B cell (primary cell): ENCODE measurements around the gene RC3H2. TPM values are rescaled to one million over a fixed set of nuclear protein-coding genes. Genes with fewer than 3 reads are reported as not detected.

Experiments
- ATAC-seq: fragments of 200-7000 bp; cut with Tn5 transposase; one replicate; pipeline ENCODE4 v1.10.0; 2021; ENCODE audit warnings: low read depth, mild to moderate bottlenecking, moderate number of reproducible peaks, moderate library complexity
- CTCF ChIA-PET: fragments of 350-600 bp; sonication (Branson Sonifier 250); formaldehyde crosslinking; loops from one replicate; lab custom pipeline; 2021; ENCODE audit warnings: antibody characterized with exemption, inconsistent platforms; lab: Charles Lee
- POLR2A ChIA-PET: fragments of 350-600 bp; sonication (Branson Sonifier 250); formaldehyde crosslinking; loops from one replicate; lab custom pipeline; 2021; ENCODE audit warnings: antibody characterized with exemption; lab: Charles Lee
- DNase-seq: peaks from one replicate; pipeline ENCODE4 v3.0.0; 2013
- H2AFZ ChIP-seq: 2 replicates; pipeline ENCODE4 v1.6.1; 2012; ENCODE audit warnings: mild to moderate bottlenecking, low read depth, low read length; ENCODE audit not compliant: insufficient read depth, poor library complexity, severe bottlenecking
- H3K27ac ChIP-seq, 2 donors: 1 replicate in 1 of 2; 2 replicates in 1 of 2; pipeline ENCODE4 v1.5.1; 2012 to 2013; ENCODE audit warnings: low read length in 2 of 2, mild to moderate bottlenecking in 2 of 2, moderate library complexity in 1 of 2
- H3K27me3 ChIP-seq, 4 experiments: fragments of 200-600 bp in 1 of 4; sonication (generic) in 1 of 4; replicated peaks in 1 of 4; 1 replicate in 2 of 4; 2 replicates in 2 of 4; pipeline versions ENCODE4 v1.6.1 to v1.7.0; 2013 to 2016; ENCODE audit warnings: low read length in 3 of 4, mild to moderate bottlenecking in 2 of 4, mixed read lengths in 1 of 4, moderate library complexity in 1 of 4; ENCODE audit not compliant: insufficient read depth in 4 of 4, control insufficient read depth in 3 of 4; ENCODE audit errors: control extremely low read depth in 1 of 4
- H3K36me3 ChIP-seq, 2 experiments: replicated peaks in 1 of 2; 1 replicate in 1 of 2; 2 replicates in 1 of 2; pipeline versions ENCODE4 v1.6.1 to v1.7.1; 2013; ENCODE audit warnings: low read length in 1 of 2; ENCODE audit not compliant: insufficient read depth in 2 of 2, control insufficient read depth in 1 of 2; ENCODE audit errors: control extremely low read depth in 1 of 2, extremely low read depth in 1 of 2
- H3K4me1 ChIP-seq, 2 donors: fragments of 200-600 bp in 1 of 2; sonication (generic) in 1 of 2; 1 replicate in 1 of 2; 2 replicates in 1 of 2; pipeline versions ENCODE4 v1.5.1 to v1.6.1; 2013 to 2017; ENCODE audit warnings: low read length in 2 of 2; ENCODE audit not compliant: control insufficient read depth in 2 of 2, insufficient read depth in 2 of 2
- H3K4me2 ChIP-seq: replicated peaks from 2 replicates; pipeline ENCODE3; 2012; ENCODE audit warnings: mild to moderate bottlenecking, low read depth, low read length; ENCODE audit not compliant: poor library complexity, severe bottlenecking
- H3K4me3 ChIP-seq, 5 experiments: fragments of 200-600 bp in 1 of 5; sonication (generic) in 1 of 5; 1 replicate in 3 of 5; 2 replicates in 2 of 5; pipeline versions ENCODE4 v1.5.1 to v1.7.0; 2011 to 2016; ENCODE audit warnings: low read length in 4 of 5, mild to moderate bottlenecking in 4 of 5, low read depth in 2 of 5, control low read depth in 1 of 5, moderate library complexity in 1 of 5; ENCODE audit not compliant: insufficient read depth in 1 of 5; ENCODE audit errors: control extremely low read depth in 1 of 5, extremely low read depth in 1 of 5
- H3K79me2 ChIP-seq: fragments of 200-600 bp; sonication (generic); one replicate; pipeline ENCODE4 v1.6.0; 2016; ENCODE audit warnings: low read length; ENCODE audit not compliant: control insufficient read depth, insufficient read depth
- H3K9ac ChIP-seq: fragments of 200-600 bp; sonication (generic); 2 replicates; pipeline ENCODE4 v1.6.1; 2017; ENCODE audit warnings: mild to moderate bottlenecking, low read length, moderate library complexity
- H3K9me3 ChIP-seq, 3 donors: one replicate each; pipeline versions ENCODE4 v1.6.1 to v1.7.1; 2013; ENCODE audit warnings: low read length in 2 of 3; ENCODE audit not compliant: control insufficient read depth in 2 of 3, insufficient read depth in 1 of 3; ENCODE audit errors: control extremely low read depth in 1 of 3
- H4K20me1 ChIP-seq: 2 replicates; pipeline ENCODE4 v1.6.0; 2012; ENCODE audit warnings: mild to moderate bottlenecking, low read length; ENCODE audit not compliant: insufficient read depth, control insufficient read depth, poor library complexity, severe bottlenecking
- H3K27ac Mint-ChIP-seq: one replicate; pipeline ENCODE4 v1.8.0; 2021; ENCODE audit warnings: mixed read lengths
- H3K27me3 Mint-ChIP-seq: one replicate; pipeline ENCODE4 v1.8.0; 2021; ENCODE audit warnings: mixed read lengths
- H3K4me1 Mint-ChIP-seq: one replicate; pipeline ENCODE4 v1.8.0; 2021; ENCODE audit warnings: mixed read lengths
- H3K4me3 Mint-ChIP-seq: one replicate; pipeline ENCODE4 v1.8.0; 2021; ENCODE audit warnings: mixed read lengths
- H3K9me3 Mint-ChIP-seq: one replicate; pipeline ENCODE4 v1.8.0; 2022; ENCODE audit warnings: mixed read lengths; ENCODE audit not compliant: insufficient read depth
- EZH2 ChIP-seq: IDR thresholded peaks from 2 replicates; pipeline ENCODE4 v1.6.1; 2012; ENCODE audit warnings: borderline replicate concordance, low read depth, mild to moderate bottlenecking, moderate library complexity, low read length; ENCODE audit not compliant: insufficient read depth, poor library complexity, severe bottlenecking
- WGBS: methylation state at CpG from one replicate; pipeline ENCODE4 v1.1.5; 2013; ENCODE audit warnings: missing lambda C conversion rate; ENCODE audit not compliant: insufficient coverage; 5-methylcytosine and 5-hydroxymethylcytosine counted together
- intact Hi-C: fragments of 100-400 bp; cut with micrococcal nuclease; formaldehyde crosslinking; loops from one replicate; pipeline ENCODE4 v1.10.0; 2022
- polyA plus RNA-seq: library from polyadenylated mRNA; depleted of rRNA; stranded (reverse); fragments of >200 nt; gene quantifications from 2 replicates; pipeline ENCODE4 v1.2.3, GENCODE V29; 2012
- total RNA-seq, 2 donors: library from RNA; stranded (reverse); fragments of 120-200 nt in 1 of 2; gene quantifications; 1 replicate in 1 of 2; 2 replicates in 1 of 2; pipeline versions ENCODE4 v1.2.3 to v1.2.4, GENCODE V29; 2013 to 2022
- TF ChIP-seq, protein P1 (sequence below): fragments of 200-600 bp; IDR thresholded peaks from one replicate; pipeline ENCODE4 v1.8.0; 2022; ENCODE audit warnings: antibody characterized with exemption, mild to moderate bottlenecking

The RC3H2 gene
- total and polyA plus RNA-seq, 2 donors (not counting 1 experiment from before 2014, with no cell fraction given) = 17.2 to 74.4 TPM

DNA sequence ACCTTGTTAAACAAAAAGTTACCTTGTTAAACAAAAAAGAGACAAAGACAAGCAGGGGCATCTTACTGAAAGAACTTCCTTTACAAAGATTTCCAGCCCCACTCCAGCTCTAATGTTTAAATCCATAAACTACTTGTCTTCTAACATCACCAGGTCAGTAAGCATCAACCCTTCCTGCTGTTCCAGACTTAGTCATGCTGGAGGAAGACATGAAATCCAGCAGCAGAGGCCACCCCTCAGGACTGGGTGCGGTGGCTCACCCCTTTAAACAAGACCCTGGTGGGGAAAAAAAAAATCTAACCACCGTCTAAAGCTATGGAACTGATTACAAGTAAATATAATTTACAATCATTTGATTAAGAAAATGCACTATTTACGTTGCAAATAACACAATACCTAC is 85.8 kb downstream of the RC3H2 start:
- Mint-ChIP-seq H3K4me1 (peaks cover 35% of the 10 kb centered on the region), H3K27ac (no peak overlapping the region), H3K9me3 (no peaks in the 10 kb centered on the region), H3K27me3 (no peaks in the 10 kb centered on the region), H3K4me3 (no peak overlapping the region)
- Histone ChIP-seq H4K20me1 (no peaks in the 10 kb centered on the region), H3K36me3 (peaks cover 3 to 35% of the 10 kb centered on the region in 2 experiments), H3K4me2 (no peak overlapping the region), H3K4me3 (no peak overlapping the region), H3K79me2 (peaks cover 3% of the 10 kb centered on the region), H3K4me1 (peaks cover 24 to 28% of the 10 kb centered on the region in 2 donors), H3K27me3 (no peaks in the 10 kb centered on the region), H3K9ac (no peak overlapping the region), H3K9me3 (no peaks in the 10 kb centered on the region), H3K27ac (no peak overlapping the region), H2AFZ (no peak overlapping the region)
- TF ChIP-seq, protein P1, sequence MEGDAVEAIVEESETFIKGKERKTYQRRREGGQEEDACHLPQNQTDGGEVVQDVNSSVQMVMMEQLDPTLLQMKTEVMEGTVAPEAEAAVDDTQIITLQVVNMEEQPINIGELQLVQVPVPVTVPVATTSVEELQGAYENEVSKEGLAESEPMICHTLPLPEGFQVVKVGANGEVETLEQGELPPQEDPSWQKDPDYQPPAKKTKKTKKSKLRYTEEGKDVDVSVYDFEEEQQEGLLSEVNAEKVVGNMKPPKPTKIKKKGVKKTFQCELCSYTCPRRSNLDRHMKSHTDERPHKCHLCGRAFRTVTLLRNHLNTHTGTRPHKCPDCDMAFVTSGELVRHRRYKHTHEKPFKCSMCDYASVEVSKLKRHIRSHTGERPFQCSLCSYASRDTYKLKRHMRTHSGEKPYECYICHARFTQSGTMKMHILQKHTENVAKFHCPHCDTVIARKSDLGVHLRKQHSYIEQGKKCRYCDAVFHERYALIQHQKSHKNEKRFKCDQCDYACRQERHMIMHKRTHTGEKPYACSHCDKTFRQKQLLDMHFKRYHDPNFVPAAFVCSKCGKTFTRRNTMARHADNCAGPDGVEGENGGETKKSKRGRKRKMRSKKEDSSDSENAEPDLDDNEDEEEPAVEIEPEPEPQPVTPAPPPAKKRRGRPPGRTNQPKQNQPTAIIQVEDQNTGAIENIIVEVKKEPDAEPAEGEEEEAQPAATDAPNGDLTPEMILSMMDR = no peak
- TF ChIP-seq EZH2 = no peak
- DNase-seq (no peak), ATAC-seq (no peak)
- ChIA-PET CTCF (interaction anchor here (1.3 kb wide), 1 partner anchor 721 kb away, joined by 3 read pairs; no protein-coding TSS in a partner anchor), POLR2A (no interaction called here)
- WGBS = no CpG with 5 or more reads among the region's 3 CpGs
- intact Hi-C loops = no loop called here

DNA sequence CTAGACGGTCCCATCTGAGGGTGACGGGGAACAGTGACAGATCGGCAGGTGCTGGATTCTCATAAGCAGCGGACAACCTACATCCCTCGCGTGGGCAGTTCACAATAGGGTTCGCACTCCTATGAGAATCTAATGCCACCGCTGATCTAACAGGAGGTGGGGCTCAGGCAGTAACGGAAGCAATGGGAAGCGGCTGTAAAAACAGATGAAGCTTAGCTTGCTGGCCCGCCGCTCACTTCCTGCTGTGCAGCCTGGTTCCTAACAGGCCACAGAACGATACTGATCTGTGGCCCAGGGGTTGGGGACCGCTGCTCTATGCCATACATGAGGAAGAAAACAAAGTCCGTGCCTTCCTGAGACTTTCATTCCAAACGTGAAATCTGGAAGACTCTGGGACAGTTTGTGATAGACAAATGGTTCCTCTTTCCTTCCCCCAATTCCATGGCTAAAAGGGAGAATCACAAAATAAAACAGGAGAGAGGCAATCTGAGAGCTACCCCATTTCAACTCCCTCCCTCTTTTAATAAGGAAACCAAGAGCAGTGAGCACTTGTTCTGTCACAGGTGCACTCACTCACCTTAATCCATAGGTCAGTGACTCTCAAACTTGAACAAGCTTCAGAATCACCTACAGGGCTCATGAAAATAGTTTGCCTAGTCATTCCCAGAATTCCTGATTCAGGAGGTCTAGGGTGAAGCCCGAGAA is 88.8 kb downstream of the RC3H2 start:
- Histone ChIP-seq H3K4me1 (peaks cover 18 to 22% of the 10 kb centered on the region in 2 donors), H3K27me3 (no peaks in the 10 kb centered on the region), H3K79me2 (no peaks in the 10 kb centered on the region), H3K4me2 (peak overlapping the region; percentile 65), H3K36me3 (peaks cover 0 to 16% of the 10 kb centered on the region in 2 experiments), H4K20me1 (no peaks in the 10 kb centered on the region), H3K27ac (peak overlapping the region; percentile 1 to 76), H2AFZ (peak overlapping the region; percentile 67), H3K4me3 (peak overlapping the region in 3 of 5 experiments; percentile 17 to 20 (median 17)), H3K9me3 (no peaks in the 10 kb centered on the region), H3K9ac (peak overlapping the region; percentile 45)
- no peak for TF ChIP-seq EZH2
- TF ChIP-seq, protein P1 = no peak
- ATAC-seq = peak; percentile 61
- Mint-ChIP-seq H3K27me3 (no peaks in the 10 kb centered on the region), H3K4me1 (peaks cover 22% of the 10 kb centered on the region), H3K27ac (peak overlapping the region; percentile 81), H3K4me3 (peak overlapping the region; percentile 62), H3K9me3 (no peaks in the 10 kb centered on the region)
- intact Hi-C loops = loop anchor here (1.0 kb wide), 1 partner anchor 12 kb away; the partner anchor contains the start of gene PDCL
- 31% methylated on average over 15 of the region's 17 CpGs for WGBS
- ChIA-PET POLR2A (interaction anchor here (1.0 kb wide), 1 partner anchor 12 kb away, joined by 3 read pairs; the partner anchor contains the start of gene PDCL), CTCF (interaction anchor here (1.1 to 1.5 kb wide), 2 partner anchors 12 to 718 kb away, joined by 3 to 7 read pairs; no protein-coding TSS in a partner anchor)
- DNase-seq = peak; percentile 49
